HepG2 (cell line): ENCODE results near the gene GLI3. TPM values are rescaled to one million over a fixed set of nuclear protein-coding genes. Genes with fewer than 3 reads are reported as not detected.

ENCODE experiments used
- ATAC-seq: fragments of 200-7000 bp; cut with Tn5 transposase; 3 replicates; pipeline ENCODE4 v1.9.1; 2020; ENCODE audit warnings: mild to moderate bottlenecking, moderate library complexity
- BruUV-seq: library from RNA; stranded (reverse); fragments of 400-500 nt; replicated peaks from 2 replicates; lab custom pipeline; 2021; lab: Mats Ljungman, UMichigan
- CTCF ChIA-PET: fragments of 300-600 bp; formaldehyde crosslinking; extraction: SDS; loops from one replicate; lab custom pipeline; 2021; ENCODE audit warnings: low total read pairs, inconsistent platforms, low intra/inter-chr PET ratio; lab: Yijun Ruan, JAX
- POLR2A ChIA-PET: fragments of 350-600 bp; sonication (Branson Sonifier 250); formaldehyde crosslinking; loops from one replicate; lab custom pipeline; 2020; ENCODE audit warnings: antibody characterized with exemption, inconsistent platforms; lab: Yijun Ruan, JAX
- DNase-seq: peaks from one replicate; pipeline ENCODE4 v3.0.0-alpha.2; 2015; ENCODE audit warnings: low spot score
- FAIRE-seq: peaks from 3 replicates; lab custom pipeline; 2011; peaks lifted over from hg19 to GRCh38; lab: Jason Lieb, UNC
- H2AFZ ChIP-seq: one replicate; pipeline ENCODE4 v1.6.1; 2011; ENCODE audit warnings: low read length, inconsistent platforms
- H3K27ac ChIP-seq: fragments of 300-600 bp; 3 replicates; pipeline ENCODE4 v1.8.0; 2011; ENCODE audit warnings: mixed run types, mild to moderate bottlenecking, mixed read lengths, low read length, inconsistent platforms; ENCODE audit not compliant: insufficient read depth; ENCODE audit errors: extremely low read length
- H3K27me3 ChIP-seq, 2 experiments: fragments of 200-600 bp in 1 of 2; 2 replicates in 1 of 2; 3 replicates in 1 of 2; pipeline versions ENCODE4 v1.6.0 to v1.8.0; 2011; ENCODE audit warnings: low read length in 2 of 2, mild to moderate bottlenecking in 2 of 2, moderate library complexity in 2 of 2, inconsistent platforms in 1 of 2; ENCODE audit not compliant: insufficient read depth in 2 of 2, control insufficient read depth in 1 of 2
- H3K36me3 ChIP-seq, 2 experiments: fragments of 200-600 bp in 1 of 2; replicated peaks in 1 of 2; 2 replicates in 1 of 2; 3 replicates in 1 of 2; pipeline versions ENCODE4 v1.5.1 to v1.8.0; 2011; ENCODE audit warnings: low read length in 2 of 2, inconsistent platforms in 1 of 2; ENCODE audit not compliant: insufficient read depth in 2 of 2, control insufficient read depth in 1 of 2
- H3K4me1 ChIP-seq: 2 replicates; pipeline ENCODE4 v1.5.1; 2012; ENCODE audit warnings: low read length, inconsistent platforms; ENCODE audit not compliant: insufficient read depth
- H3K4me2 ChIP-seq: 2 replicates; pipeline ENCODE4 v1.6.0; 2011; ENCODE audit warnings: low read depth, low read length, inconsistent platforms
- H3K4me3 ChIP-seq, 3 experiments: fragments of 200-600 bp in 1 of 3; sonication (generic), shearing (Covaris generic) in 1 of 3; replicated peaks in 1 of 3; 2 replicates each; pipeline ENCODE4 v1.5.1; 2011 to 2016; ENCODE audit warnings: low read length in 3 of 3, inconsistent platforms in 2 of 3, low read depth in 2 of 3, mild to moderate bottlenecking in 2 of 3, control low read depth in 1 of 3, mixed read lengths in 1 of 3; ENCODE audit not compliant: insufficient read depth in 1 of 3
- H3K79me2 ChIP-seq: one replicate; pipeline ENCODE4 v1.6.1; 2011; ENCODE audit warnings: low read length, inconsistent platforms; ENCODE audit not compliant: insufficient read depth
- H3K9ac ChIP-seq: 2 replicates; pipeline ENCODE4 v1.6.0; 2011; ENCODE audit warnings: mild to moderate bottlenecking, low read depth, low read length, inconsistent platforms; ENCODE audit not compliant: insufficient read depth
- H3K9me3 ChIP-seq: 2 replicates; pipeline ENCODE4 v1.5.1; 2012; ENCODE audit warnings: mild to moderate bottlenecking, low read length
- H4K20me1 ChIP-seq: 2 replicates; pipeline ENCODE4 v1.6.0; 2011; ENCODE audit warnings: inconsistent platforms, mild to moderate bottlenecking, low read length, moderate library complexity; ENCODE audit not compliant: insufficient read depth
- ARNT2 ChIP-seq: sonication (generic); formaldehyde crosslinking; IDR thresholded peaks from 2 replicates; pipeline ENCODE4 v1.8.0; 2022; ENCODE audit warnings: mild to moderate bottlenecking, low read depth, missing genetic modification reagents, moderate library complexity
- HDAC2 ChIP-seq: sonication (generic); formaldehyde crosslinking; IDR thresholded peaks from 2 replicates; pipeline ENCODE4 v1.4.0; 2020; ENCODE audit warnings: missing genetic modification reagents
- PRPF4 ChIP-seq: fragments of 200-400 bp; formaldehyde crosslinking; IDR thresholded peaks from 2 replicates; pipeline ENCODE4 v1.6.1; 2016; ENCODE audit warnings: low read length, low read depth; ENCODE audit not compliant: poor library complexity, severe bottlenecking
- SMC3 ChIP-seq: IDR thresholded peaks from 2 replicates; pipeline ENCODE4 v1.6.1; 2011; ENCODE audit warnings: low read length, improper control_type of control experiment
- ZEB1 ChIP-seq: IDR thresholded peaks from 2 replicates; pipeline ENCODE4 v1.6.1; 2012; ENCODE audit warnings: mild to moderate bottlenecking, low read depth, inconsistent platforms; ENCODE audit not compliant: insufficient replicate concordance
- ZNF17 ChIP-seq: sonication (generic); formaldehyde crosslinking; IDR thresholded peaks from 2 replicates; pipeline ENCODE4 v1.5.0; 2020; ENCODE audit warnings: mild to moderate bottlenecking, missing genetic modification reagents
- ZNF331 ChIP-seq: sonication (generic); formaldehyde crosslinking; IDR thresholded peaks from 2 replicates; pipeline ENCODE4 v1.4.0; 2020; ENCODE audit warnings: missing genetic modification reagents
- ZNF432 ChIP-seq: sonication (generic); formaldehyde crosslinking; IDR thresholded peaks from 2 replicates; pipeline ENCODE4 v1.5.0; 2020; ENCODE audit warnings: missing genetic modification reagents, mild to moderate bottlenecking, borderline replicate concordance
- ZNF451 ChIP-seq: sonication (generic); formaldehyde crosslinking; IDR thresholded peaks from 2 replicates; pipeline ENCODE4 v1.5.0; 2020; ENCODE audit warnings: mild to moderate bottlenecking, missing genetic modification reagents
- ZNF570 ChIP-seq: sonication (generic); formaldehyde crosslinking; IDR thresholded peaks from 2 replicates; pipeline ENCODE4 v1.4.0; 2020; ENCODE audit warnings: mild to moderate bottlenecking, missing genetic modification reagents, borderline replicate concordance
- ZNF850 ChIP-seq: sonication (generic); formaldehyde crosslinking; conservative IDR thresholded peaks from 2 replicates; pipeline ENCODE4 v1.9.0; 2021; ENCODE audit warnings: mild to moderate bottlenecking, missing genetic modification reagents
- WGBS: methylation state at CpG from one replicate; pipeline ENCODE4 v1.1.6; 2017; ENCODE audit warnings: low lambda C conversion rate; 5-methylcytosine and 5-hydroxymethylcytosine counted together
- in situ Hi-C: cut with HindIII; loops from 2 replicates; pipeline ENCODE4 v1.10.0; 2017; ENCODE audit warnings: low pct_unique_long_range_greater_than_20kb; ENCODE audit not compliant: extremely low pct_ligation_motif_present
- intact Hi-C: fragments of 100-400 bp; cut with micrococcal nuclease; formaldehyde crosslinking; loops from one replicate; pipeline ENCODE4 v1.10.0; 2022; ENCODE audit not compliant: unreplicated experiment
- polyA plus RNA-seq, 8 experiments: library from polyadenylated mRNA; depleted of rRNA in 3 of 8; stranded (reverse) in 7 of 8; unstranded in 1 of 8; fragments of >200 nt; fragmentation: Illumina TruSeq in 4 of 8; extraction: Trizol in 4 of 8; gene quantifications; 2 replicates each; pipeline versions ENCODE4 v1.2.1 to v1.2.3, GENCODE V29; 2011 to 2016; ENCODE audit warnings: low read depth in 4 of 8, missing spikeins in 1 of 8, mixed read lengths in 1 of 8; ENCODE audit not compliant: insufficient read depth in 1 of 8
- total RNA-seq, 5 experiments: library from RNA; depleted of rRNA; stranded (reverse); fragments of >200 nt; fragmentation: Illumina TruSeq; extraction: Trizol; gene quantifications; 2 replicates each; pipeline ENCODE4 v1.2.3, GENCODE V29; 2016; ENCODE audit warnings: low read depth in 1 of 5
- TF ChIP-seq, protein P1 (sequence below): sonication (generic); formaldehyde crosslinking; IDR thresholded peaks from 2 replicates; pipeline ENCODE4 v1.8.0; 2022; ENCODE audit warnings: missing genetic modification reagents, low read depth, mild to moderate bottlenecking, borderline replicate concordance
- TF ChIP-seq, protein P2 (sequence below): sonication (generic); formaldehyde crosslinking; IDR thresholded peaks from 2 replicates; pipeline ENCODE4 v1.4.0; 2020; ENCODE audit warnings: mild to moderate bottlenecking, missing genetic modification reagents
- TF ChIP-seq, protein P3 (sequence below): sonication (generic); formaldehyde crosslinking; IDR thresholded peaks from 2 replicates; pipeline ENCODE4 v1.4.0; 2020; ENCODE audit warnings: missing genetic modification reagents
- TF ChIP-seq, protein P4 (sequence below): sonication (generic); formaldehyde crosslinking; IDR thresholded peaks from 2 replicates; pipeline ENCODE4 v1.4.0; 2020; ENCODE audit warnings: missing genetic modification reagents

Gene GLI3
- total and polyA plus RNA-seq, 2 of the 13 experiments (the other 11 are each of a cell fraction or from before 2014, with no cell fraction given) = not detected

DNA sequence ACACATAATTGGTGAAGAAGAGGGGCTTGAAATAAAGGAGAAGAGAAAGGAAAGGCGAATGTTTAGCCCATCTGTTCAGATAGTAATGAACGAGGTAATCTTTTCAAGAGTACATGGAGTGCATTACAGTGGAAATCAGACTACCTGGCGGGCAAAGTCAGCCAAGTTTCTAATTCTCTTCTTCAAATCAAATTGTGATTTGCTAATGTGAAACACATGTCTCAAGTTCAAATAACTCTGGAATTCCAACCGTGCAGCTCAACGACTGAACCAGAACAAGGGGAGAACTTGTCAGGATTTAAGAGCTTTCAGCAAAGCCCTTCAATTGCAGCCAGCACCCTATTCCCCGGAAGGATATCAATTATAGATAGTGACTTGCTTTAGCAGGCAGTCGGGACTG is 216.9 kb downstream of the GLI3 start:
- Histone ChIP-seq H3K9ac (no peak overlapping the region), H2AFZ (no peak overlapping the region), H3K4me2 (no peak overlapping the region), H3K27me3 (peaks cover 0 to 32% of the 10 kb centered on the region in 2 experiments; a peak in 3 of 5 replicates), H3K36me3 (no peaks in the 10 kb centered on the region), H4K20me1 (no peaks in the 10 kb centered on the region), H3K27ac (no peak overlapping the region), H3K79me2 (no peaks in the 10 kb centered on the region), H3K9me3 (no peaks in the 10 kb centered on the region), H3K4me1 (no peaks in the 10 kb centered on the region), H3K4me3 (no peak overlapping the region)
- FAIRE-seq = no peak
- 13% methylated on average over 7 of the region's 7 CpGs for WGBS
- no peak for ATAC-seq
- intact Hi-C loops = no loop called here
- TF ChIP-seq, protein P1, sequence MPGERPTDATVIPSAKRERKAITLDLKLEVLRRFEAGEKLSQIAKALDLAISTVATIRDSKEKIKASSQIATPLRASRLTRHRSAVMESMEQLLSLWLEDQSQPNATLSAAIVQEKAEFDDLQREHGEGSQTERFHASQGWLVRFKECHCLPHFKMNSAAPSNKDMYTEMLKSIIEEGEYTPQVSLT (CRISPR knock-in tag) = no peak
- no peak for TF ChIP-seq SMC3
- no peak for TF ChIP-seq ZNF331
- TF ChIP-seq HDAC2 (CRISPR knock-in tag) = no peak
- TF ChIP-seq PRPF4 = no peak
- no peak for TF ChIP-seq ZNF570
- no peak for TF ChIP-seq ZEB1
- TF ChIP-seq, protein P2, sequence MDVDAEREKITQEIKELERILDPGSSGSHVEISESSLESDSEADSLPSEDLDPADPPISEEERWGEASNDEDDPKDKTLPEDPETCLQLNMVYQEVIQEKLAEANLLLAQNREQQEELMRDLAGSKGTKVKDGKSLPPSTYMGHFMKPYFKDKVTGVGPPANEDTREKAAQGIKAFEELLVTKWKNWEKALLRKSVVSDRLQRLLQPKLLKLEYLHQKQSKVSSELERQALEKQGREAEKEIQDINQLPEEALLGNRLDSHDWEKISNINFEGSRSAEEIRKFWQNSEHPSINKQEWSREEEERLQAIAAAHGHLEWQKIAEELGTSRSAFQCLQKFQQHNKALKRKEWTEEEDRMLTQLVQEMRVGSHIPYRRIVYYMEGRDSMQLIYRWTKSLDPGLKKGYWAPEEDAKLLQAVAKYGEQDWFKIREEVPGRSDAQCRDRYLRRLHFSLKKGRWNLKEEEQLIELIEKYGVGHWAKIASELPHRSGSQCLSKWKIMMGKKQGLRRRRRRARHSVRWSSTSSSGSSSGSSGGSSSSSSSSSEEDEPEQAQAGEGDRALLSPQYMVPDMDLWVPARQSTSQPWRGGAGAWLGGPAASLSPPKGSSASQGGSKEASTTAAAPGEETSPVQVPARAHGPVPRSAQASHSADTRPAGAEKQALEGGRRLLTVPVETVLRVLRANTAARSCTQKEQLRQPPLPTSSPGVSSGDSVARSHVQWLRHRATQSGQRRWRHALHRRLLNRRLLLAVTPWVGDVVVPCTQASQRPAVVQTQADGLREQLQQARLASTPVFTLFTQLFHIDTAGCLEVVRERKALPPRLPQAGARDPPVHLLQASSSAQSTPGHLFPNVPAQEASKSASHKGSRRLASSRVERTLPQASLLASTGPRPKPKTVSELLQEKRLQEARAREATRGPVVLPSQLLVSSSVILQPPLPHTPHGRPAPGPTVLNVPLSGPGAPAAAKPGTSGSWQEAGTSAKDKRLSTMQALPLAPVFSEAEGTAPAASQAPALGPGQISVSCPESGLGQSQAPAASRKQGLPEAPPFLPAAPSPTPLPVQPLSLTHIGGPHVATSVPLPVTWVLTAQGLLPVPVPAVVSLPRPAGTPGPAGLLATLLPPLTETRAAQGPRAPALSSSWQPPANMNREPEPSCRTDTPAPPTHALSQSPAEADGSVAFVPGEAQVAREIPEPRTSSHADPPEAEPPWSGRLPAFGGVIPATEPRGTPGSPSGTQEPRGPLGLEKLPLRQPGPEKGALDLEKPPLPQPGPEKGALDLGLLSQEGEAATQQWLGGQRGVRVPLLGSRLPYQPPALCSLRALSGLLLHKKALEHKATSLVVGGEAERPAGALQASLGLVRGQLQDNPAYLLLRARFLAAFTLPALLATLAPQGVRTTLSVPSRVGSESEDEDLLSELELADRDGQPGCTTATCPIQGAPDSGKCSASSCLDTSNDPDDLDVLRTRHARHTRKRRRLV (CRISPR knock-in tag) = no peak
- TF ChIP-seq ZNF17 (CRISPR knock-in tag) = no peak
- TF ChIP-seq ARNT2 = no peak
- TF ChIP-seq ZNF850 (CRISPR knock-in tag) = no peak
- no peak for TF ChIP-seq ZNF432
- TF ChIP-seq, protein P3, sequence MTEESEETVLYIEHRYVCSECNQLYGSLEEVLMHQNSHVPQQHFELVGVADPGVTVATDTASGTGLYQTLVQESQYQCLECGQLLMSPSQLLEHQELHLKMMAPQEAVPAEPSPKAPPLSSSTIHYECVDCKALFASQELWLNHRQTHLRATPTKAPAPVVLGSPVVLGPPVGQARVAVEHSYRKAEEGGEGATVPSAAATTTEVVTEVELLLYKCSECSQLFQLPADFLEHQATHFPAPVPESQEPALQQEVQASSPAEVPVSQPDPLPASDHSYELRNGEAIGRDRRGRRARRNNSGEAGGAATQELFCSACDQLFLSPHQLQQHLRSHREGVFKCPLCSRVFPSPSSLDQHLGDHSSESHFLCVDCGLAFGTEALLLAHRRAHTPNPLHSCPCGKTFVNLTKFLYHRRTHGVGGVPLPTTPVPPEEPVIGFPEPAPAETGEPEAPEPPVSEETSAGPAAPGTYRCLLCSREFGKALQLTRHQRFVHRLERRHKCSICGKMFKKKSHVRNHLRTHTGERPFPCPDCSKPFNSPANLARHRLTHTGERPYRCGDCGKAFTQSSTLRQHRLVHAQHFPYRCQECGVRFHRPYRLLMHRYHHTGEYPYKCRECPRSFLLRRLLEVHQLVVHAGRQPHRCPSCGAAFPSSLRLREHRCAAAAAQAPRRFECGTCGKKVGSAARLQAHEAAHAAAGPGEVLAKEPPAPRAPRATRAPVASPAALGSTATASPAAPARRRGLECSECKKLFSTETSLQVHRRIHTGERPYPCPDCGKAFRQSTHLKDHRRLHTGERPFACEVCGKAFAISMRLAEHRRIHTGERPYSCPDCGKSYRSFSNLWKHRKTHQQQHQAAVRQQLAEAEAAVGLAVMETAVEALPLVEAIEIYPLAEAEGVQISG = no peak
- TF ChIP-seq ZNF451 (CRISPR knock-in tag) = no peak
- TF ChIP-seq, protein P4, sequence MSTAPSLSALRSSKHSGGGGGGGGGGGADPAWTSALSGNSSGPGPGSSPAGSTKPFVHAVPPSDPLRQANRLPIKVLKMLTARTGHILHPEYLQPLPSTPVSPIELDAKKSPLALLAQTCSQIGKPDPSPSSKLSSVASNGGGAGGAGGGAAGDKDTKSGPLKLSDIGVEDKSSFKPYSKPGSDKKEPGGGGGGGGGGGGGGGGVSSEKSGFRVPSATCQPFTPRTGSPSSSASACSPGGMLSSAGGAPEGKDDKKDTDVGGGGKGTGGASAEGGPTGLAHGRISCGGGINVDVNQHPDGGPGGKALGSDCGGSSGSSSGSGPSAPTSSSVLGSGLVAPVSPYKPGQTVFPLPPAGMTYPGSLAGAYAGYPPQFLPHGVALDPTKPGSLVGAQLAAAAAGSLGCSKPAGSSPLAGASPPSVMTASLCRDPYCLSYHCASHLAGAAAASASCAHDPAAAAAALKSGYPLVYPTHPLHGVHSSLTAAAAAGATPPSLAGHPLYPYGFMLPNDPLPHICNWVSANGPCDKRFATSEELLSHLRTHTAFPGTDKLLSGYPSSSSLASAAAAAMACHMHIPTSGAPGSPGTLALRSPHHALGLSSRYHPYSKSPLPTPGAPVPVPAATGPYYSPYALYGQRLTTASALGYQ = no peak
- CTCF ChIA-PET = no interaction called here
- in situ Hi-C loops = no loop called here
- no peak for DNase-seq
- BruUV-seq = no TSS peak
- POLR2A ChIA-PET = no interaction called here
